ENCODE results near the gene CSRNP2.

The CSRNP2 gene

DNA sequence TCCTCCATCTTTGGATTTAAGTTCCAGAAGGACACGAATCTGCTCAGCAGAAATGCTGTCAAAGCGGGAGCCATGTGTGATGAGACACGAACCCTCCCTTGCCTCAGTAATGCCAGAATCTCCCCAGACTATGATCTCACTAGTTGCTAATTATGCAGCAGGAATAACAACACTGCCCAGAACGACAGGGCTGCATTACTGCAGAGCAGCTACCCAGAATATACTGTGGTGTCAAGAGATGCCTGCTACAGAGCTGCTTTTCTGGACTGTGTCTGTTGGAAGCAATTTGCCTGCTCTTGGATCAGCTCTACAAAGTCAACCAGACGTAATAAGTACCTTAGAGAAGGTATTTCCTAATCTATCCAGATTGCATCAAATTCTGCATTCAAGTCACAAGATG, 5.5 kb downstream of the CSRNP2 start:
- DNase-seq: no peak

DNA sequence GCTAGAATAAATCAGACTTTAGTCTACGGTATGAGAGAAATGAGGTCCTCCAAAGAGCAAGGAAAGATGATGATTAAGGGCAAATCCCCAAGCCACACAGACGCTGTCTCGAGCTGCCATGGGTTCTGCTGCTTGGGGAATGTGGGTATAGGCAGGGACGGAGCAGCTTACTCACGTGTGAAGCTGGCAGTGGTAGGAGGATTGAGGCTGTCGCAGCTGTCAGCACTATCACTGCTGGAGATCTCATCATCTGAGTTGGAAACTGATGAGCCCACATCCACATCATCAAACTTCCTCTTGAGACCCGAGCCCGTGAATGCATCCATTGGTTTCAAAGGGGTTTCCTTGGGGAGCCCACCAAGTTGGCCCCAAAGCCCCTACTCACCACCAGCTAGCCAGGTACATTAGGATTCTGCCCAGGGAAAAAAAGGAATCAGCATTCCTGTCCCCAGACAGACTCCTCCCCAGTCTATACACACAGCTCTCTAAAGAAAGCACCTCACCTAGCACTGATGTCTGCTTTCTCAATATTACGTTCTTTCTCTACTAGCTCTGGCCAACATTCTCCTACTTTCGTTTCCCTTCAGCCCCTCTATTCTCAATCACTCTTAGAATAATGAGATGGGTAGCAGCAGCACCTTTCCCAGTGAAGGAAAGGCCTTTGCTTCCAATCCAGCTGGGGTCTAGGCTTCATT, 7.0 kb downstream of the CSRNP2 start:
- DNase-seq: no peak

DNA sequence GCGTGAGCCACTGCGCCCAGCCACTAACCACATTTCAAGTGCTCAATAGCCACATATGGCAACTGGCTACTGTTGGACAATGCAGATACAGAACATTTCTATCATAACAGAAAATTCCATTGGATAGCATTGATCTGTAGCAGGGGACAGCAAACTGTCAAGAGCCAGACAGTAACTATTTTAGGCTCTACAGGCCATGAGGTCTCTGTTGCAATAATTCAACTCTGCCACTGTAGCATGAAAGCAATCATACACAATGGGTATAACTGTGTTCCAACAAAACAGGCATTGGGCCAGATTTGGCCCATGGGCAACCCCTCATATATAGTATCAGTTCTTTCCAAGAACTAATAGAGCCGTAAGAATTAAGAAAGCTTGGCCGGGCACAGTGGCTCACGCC, 8.0 kb downstream of the CSRNP2 start:
- no peak for DNase-seq

DNA sequence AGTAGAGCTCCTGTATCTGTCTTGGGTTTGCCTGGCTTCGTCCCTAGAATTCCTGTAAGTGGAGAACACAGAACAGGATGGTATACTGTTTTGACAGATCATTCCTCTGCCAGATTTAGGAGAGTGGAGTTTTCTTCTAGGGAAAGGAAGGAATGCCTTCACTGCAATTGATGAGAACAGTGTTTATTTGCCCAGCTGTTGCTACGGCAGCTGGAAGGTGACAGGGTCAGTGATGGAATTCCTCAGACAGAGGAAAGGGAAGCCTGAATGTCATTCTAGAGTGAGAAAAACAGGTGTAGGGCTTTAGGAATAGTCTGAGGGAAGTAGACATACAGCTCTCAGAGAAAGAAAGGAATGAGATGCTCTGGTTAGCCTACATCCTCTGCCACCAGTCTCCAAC, 11.7 kb downstream of the CSRNP2 start:
- DNase-seq: no peak

DNA sequence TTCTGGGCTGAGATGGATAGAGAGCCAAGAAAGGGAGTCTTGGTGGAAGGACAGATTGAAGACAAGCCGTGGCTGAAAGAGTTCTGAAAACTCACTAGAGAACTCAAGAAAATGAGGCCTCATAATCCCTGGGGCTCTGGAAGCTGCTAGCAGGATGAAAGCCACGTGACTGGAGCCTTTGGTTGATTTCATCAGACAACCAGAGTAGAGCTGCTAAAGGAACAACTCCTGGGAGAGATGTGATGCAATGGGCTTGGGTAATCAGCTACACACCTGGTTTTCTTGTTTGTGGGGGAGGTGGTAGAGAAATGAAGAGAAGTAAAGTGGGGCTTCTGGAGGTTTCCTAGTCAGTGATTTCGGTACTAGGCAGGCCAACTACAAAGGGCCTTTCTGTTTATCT, 13.4 kb downstream of the CSRNP2 start:
- DNase-seq: no peak

DNA sequence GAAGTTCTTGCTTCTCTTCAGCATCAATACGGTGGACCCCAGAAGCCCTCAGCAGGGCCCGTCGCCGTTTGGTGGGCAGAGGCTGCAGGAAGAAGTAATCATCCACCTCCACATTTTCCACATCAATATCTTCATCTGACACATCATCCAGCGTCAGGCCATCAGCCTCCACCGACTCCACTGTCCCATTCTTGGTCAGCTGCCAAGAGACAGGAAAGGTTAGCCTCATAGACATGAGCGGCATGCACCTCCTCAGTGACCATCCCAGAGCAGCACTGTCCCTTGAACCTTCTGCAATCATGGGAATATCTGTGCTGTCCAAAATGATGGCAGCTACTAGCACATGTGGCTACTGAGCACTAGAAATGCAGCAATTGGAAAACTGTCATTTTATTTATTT, 15.6 kb downstream of the CSRNP2 start:
- no peak for DNase-seq

DNA sequence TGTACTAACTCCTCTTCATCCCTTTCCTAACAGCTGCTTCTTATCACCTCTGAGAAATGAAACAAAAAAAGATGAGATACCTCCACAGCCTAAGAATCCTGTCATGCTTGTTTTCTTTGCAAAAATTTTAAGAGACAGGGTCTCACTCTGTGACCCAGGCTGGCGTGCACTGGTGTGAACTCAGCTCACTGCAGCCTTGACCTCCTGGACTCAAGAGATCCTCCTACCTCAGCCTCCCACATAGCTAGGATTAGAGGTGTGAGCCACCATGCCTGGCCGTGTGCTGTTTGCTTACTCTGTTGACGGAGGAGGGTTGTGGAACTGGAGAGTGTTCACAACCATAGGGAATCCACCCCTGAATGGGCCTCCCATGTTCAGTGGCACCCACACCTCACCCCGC, 16.2 kb downstream of the CSRNP2 start:
- no peak for DNase-seq

DNA sequence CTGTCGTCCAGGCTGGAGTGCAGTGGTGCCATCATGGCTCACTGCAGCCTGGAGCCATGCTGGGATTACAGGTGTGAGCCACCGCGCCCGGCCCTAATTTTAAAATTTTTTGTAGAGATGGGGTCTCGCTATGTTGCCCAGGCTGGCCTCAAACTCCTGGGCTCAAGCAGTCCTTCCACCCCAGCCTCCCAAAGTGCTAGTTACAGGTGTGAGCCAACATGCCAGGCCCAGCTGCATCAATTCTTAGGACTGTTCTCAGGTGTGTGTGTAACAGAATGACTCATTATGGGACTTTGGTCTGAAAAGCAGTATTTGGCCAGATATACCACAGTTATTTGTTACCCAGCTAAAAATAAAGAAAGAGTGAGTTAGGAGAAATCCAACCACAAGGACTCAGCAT, 17.9 kb downstream of the CSRNP2 start:
- no peak for DNase-seq

DNA sequence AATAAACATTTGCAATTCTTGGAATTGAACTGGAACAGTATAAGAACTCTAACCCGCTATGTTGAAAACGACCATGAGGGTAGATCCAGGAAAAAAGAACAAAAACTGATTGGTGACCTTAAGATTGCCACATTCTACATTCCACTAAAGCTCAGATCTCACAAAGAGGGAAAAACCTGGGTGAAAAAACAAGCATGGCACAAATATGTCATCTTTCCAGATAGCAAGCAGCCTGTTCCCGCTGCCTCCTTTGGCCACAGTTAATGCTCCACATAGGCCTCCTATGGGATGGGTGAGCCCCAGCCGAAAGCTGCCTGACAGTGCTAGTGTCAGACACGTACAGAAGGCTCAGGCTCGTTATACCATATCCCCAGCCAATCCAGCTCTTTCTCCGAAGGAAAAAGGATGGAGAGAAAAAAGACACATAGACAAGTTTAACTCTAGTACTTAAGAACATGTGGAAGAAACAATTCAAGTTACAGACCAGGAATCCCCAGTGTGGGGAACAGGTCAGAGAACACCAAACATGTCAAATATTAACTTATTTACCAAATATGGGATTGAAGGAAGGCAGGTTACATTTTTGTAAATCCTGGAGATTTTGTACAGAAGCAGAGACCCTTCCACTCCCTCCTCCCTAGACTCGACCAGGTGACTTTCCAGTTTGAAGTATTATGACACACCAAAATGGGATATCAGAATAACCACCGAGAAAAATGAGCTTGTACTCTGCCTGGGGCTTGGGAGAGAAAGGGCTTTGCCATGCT, 20.6 kb downstream of the CSRNP2 start:
- no peak for DNase-seq

DNA sequence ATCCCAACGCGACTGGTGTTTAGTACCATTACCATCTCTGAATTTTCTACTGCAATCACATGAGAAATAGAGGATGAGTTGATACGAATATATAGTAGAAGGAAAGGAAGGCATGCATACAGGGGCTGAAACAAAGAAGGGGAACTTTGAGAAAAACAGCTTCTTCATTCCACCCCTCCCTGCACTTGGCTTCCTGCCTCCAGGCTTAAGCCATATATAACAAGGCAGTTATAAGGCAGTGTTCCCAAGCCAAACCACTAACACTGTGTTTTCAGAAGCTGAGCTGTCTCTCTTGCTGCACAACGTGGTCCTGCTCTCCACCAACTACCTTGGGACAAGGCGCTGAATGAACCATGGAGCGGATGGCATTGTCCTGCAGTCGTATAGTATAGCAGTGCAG, 24.3 kb downstream of the CSRNP2 start:
- no peak for DNase-seq

DNA sequence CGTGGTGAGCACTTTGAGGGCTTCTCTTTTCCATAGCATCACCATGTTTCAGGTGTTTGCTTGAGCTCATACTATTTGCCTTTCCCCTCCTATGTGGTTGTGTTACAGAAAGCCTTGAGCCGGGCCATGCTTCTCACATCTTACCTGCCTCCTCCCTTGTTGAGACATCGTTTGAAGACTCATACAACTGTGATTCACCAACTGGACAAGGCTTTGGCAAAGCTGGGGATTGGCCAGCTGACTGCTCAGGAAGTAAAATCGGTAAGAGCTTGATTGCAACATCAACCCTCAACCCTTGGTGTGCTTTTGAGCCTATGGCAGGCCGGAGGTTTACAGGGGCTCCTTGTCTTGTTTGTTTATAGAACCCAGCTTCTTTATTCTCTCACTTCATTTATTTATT, 27.2 kb downstream of the CSRNP2 start:
- no peak for DNase-seq

DNA sequence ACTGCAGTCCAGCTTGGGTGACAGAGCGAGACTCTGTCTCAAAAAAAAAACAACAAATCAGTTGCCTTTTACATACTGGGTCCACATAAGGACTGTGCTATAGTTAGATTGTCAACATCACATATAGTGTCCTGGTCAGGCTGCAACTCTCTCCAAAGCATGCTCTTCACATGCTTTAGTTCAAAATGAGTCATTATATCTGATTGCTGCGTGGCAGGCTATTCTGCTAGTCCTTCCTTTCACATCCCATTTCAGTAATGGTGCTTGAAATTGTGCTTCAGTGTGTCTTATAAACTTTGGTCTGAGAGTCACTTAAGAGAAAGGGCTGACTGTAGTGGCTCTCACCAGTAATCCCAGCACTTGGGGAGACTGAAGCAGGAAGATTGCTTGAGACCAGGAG, 28.3 kb downstream of the CSRNP2 start:
- DNase-seq: no peak

DNA sequence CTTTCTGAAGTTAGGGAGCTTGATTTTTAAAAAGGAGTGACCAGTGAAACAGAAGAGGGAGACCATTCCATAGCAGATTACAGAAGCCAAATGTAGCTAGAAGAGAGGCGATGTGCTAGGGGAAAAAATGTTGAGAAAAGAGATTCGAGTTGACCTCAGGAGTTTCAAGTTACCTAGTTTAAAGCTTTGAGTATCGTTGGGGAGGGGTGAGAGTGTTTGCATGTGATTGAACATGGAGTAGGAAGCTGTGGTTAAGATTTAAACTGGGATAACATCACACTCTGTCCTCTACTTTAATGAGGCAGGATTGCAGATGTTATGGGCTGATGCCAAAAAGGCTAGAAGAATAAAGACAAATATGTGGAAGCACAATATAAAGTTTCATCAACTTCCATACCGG, 31.6 kb downstream of the CSRNP2 start:
- no peak for DNase-seq

DNA sequence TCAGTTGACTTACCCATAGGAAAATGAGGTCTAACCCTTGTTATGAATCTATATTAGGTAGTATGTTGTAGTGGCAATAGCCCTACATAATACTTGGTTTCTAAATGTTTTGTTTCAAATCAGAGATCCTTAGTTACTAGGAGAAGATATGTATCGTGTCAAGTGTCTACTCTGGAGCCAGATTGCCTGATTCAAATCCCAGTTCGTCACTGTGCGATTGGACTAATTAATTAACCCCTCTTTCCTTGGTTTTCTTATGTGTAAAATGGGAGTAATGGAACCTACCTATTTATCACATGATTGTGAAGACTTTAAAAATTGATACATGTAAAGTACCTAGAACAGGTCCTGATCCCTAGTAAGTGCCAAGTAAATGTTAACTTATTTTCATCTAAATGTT, 33.9 kb downstream of the CSRNP2 start:
- no peak for DNase-seq

DNA sequence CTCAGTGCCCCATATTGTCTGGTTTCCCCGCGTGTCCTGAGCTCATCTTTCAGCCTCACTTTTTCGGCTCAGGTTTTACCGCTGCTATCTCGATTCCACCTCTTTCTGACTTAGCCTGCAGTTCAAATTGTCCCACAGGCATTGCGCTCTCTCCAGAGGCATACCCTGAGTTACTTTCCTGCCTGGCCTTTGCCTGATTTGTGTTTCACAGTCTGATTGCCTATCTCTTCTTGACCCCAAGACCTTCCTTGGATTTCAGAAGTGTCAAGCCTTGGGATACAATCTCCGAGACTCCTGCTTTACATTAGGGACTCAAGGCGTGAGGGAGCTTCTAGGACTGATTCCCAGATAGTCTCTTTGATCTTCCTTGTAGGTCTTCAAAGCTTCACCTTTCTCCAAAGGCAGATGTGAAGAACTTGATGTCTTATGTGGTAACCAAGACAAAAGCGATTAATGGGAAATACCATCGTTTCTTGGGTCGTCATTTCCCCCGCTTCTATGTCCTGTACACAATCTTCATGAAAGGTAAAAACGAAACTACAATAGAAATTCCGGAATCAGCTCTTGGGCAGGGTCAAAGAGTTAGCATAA, 34.6 kb downstream of the CSRNP2 start:
- no peak for DNase-seq

DNA sequence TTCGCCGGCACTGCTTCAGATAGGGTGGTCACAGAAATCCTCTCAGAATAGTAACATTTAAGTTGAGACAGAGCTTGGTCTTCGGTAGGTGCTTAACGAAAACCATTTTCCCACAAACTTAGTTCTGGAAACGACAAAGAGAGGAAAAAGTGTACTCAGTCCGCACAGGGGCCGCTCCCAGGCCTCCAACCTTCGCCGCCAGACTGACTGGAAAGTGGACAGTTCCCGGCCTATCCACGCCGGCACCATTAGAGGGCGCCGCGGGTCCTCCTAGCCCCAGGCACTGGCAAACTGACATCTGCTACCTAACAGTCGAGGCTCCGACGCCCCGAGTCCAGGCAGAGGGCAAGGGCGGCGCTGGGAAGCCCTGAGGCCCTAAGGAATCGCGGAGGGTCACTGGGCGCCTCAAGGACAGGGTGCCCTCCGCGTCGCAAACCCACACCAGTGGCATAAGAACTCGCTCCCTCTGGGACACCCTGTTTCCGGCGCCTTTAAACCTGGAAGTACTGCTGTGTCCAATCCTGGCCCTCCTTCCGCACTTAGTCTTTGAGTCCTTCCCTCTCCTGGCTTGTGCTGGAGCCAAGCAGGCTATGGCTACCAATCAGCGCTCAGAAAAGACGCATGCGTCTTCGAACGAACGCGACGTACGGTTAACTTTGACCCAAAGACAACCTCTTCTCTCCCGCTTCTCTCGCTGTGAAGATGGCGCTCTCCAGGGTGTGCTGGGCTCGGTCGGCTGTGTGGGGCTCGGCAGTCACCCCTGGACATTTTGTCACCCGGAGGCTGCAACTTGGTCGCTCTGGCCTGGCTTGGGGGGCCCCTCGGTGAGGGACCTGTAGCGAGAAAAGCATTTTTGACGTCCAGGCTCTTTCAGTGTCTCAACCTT, 35.5 kb downstream of the CSRNP2 start, which contains the start of gene LETMD1:
TSS of gene LETMD1 (plus strand) at position 673 of the 886 bp plus-strand sequence. CDS start at position 703, 30 bp downstream.
- peak; percentile 60 for DNase-seq

DNA sequence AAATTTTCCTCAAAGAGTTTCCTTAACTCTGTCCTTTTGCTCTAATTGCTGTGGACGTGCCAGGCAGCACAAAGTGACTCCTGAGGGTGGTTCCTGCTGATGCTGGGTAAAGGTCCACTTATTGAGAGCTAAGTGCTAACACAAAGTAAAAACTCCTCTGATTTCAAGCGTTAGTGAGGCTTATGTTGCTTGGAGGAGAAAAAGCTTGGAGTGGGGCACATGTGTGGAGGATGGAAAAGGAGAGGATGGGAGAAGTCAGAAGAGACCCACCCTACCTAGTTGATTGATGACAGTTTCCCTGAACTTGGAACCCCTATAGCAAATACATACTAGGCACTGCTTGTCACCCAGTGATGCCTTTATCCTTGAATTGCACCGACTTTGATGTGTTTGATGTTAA, 47.1 kb downstream of the CSRNP2 start:
- no peak for DNase-seq

DNA sequence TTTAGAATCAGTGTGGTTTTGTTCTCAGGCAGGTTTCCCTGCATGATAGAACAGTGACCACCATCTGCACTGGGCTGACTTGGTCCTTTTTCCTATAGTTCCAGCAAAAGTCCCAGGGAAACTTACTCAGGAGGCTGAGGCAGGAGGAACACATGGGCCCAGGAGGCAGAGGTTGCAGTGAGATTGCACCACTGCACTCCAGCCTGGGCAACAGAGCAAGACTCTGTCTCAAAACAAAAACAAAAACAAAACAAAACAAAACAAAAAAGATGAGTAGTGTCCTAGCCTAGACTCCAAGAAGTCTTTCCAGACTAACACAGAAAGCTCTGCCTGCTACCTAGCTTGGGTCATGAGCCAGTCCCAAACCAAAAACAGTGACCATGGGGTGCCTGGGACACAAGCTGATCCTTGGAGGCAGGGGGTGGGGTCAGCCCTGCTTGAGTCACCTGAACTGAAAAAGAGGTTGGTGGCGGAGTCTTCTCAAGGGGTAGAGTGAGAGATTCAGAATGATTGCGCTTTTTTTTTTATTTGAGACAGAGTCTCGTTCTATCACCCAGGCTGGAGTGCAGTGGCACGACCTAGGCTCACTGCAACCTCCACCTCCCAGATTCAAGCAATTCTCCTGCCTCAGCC, 49.8 kb downstream of the CSRNP2 start:
- DNase-seq: no peak

DNA sequence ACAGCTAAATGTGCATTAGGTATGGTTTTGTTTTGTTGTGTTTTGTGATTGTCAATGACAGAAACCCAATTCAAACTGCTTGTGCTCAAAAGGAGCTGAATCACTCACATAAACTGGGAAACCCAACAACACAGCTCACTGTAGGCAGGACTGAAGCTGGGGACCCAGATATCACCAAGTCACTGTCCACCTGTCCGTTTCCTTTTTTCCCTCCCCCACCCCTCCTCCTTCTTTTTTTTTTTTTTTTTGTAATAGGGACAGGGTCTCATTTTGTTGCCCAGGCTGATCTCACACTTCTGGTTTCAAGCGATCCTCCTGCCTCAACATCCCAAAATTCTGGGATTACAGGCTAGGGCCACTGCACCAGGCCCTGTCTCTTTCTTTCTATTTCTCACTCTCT, 50.3 kb downstream of the CSRNP2 start:
- DNase-seq: no peak

DNA sequence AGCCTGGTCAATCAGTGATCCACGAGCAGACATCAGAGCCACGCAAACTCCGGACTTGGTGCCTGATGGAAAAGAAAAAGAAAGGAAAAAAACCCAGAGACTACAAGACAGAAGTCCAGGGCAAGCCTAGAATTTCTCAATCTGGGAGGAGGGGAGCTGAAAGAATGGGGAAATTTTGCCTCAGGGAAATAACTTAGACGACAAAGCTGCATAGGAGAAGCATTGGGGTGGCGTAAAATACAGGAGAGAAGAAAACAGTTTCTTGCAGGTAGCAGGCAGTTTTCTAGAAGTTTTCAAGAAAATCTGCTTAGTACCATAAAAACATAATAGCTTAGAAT, 54.6 kb downstream of the CSRNP2 start:
- no peak for DNase-seq

DNA sequence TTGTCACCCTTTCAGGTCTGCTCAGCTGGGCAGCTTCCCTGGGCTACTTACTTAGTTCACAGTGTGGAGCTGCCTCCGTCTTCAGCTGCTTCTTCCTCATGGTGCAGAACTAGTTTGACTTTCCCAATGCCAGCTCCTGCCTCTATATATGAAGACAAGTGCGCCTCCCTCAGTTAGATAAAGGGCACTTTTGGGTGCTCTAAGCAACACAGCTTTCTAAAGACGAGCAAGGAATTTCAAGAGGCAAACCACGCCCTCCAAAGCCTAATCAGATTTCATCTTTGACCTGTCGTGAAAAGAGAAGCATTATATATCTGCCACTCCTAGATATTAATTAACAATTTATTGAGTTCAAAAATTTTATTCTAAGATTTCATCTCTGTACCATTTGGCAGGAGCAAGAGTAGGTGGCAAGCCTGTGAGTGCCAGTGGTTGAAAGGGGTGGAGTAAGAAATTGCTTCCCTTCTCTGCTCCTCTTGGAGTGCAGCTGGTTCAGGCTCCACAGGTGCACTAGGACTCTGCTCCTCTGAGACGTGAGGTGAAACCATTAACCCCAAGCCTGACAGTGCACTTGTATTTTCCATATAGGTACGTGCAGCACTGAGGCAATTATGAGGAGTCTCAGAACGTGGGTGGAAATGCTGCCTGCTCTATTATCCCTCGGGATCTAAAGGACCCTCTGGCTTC, 55.1 kb downstream of the CSRNP2 start:
- DNase-seq: no peak

DNA sequence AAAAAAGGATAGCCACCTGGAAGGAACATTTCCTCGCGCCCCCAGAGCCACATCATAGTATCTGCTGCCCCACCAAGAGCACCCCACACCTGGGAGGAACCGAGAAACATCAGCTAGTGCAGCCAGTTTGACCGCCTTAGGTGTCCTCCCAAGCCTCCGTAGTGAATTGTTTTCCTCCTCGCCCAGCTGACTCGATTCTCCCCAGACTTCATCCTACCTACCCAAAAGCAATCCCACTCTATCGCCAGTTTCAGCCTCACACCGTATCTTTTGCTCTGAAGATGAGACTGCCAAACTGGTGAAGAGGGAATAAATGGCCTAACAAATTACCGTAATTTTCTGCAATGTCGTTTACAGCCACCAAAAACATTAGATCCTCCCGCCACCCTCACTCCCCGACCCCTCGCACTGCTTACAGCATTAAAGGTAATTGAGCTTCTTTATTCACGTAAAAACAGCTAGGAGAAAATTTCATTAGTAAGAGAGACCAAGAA, 56.0 kb downstream of the CSRNP2 start:
- DNase-seq: no peak
